HG03064 (cell line): ENCODE results near the gene SH3GL2.

Experiments used
- ATAC-seq: cut with Tn5 transposase; IDR thresholded peaks from one replicate; pipeline ENCODE4 v1.9.1; 2021; ENCODE audit warnings: low read depth; ENCODE audit not compliant: unreplicated experiment

SH3GL2 gene

GRCh38 chr9:17800418-17800817 lies 221.6 kb downstream of the SH3GL2 start:
- ATAC-seq = no peak

DNA sequence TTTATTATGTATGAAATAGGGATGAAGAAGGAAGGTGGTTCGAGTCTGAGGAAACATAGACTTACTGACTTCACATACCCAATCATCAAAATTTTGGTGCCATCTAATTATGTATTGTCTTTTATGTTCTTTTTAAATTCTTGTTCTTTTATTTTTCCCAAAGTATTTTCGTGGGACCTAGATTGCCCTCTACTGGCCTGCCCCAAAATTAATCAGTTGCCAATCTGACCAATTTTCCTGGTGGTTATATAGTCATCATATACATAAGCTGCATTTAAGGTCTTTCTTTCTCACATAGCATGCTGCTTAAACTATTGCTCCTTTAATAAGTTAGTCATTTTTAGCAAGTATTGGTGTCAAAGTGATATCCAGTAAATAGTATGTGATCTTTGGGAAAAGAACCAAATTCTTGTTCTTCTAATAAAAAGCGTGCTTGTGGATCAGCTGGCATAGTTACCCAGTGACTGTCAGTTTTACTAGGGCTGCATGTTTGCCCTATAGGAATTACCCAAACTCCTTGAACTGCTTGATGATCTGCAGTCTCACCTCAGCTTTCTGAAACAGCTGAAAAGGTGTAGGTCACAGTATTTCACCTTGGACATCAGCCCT lies 223.5 kb downstream of the SH3GL2 start:
- no peak for ATAC-seq

GRCh38 chr9:17807613-17808282 lies 228.9 kb downstream of the SH3GL2 start:
- no peak for ATAC-seq

DNA sequence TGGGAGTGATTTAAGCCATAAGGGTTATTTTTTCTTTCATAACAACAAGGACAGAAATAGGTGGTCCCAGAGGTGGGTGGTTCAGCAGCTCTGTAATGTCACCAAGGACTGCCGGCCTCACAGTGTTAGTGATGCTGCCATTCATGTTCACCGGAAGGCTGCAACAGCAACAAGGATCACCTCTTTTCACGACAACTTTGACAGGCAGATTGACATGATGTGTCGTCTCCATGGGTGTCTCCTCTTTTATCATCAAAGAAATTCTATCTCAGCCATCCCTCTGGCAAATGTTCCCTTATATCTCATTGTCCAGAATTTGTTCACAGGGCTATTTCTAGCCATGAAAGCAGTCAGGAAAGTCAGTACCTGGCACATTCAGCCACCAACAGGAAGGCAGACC lies 231.5 kb downstream of the SH3GL2 start:
- ATAC-seq = no peak

DNA sequence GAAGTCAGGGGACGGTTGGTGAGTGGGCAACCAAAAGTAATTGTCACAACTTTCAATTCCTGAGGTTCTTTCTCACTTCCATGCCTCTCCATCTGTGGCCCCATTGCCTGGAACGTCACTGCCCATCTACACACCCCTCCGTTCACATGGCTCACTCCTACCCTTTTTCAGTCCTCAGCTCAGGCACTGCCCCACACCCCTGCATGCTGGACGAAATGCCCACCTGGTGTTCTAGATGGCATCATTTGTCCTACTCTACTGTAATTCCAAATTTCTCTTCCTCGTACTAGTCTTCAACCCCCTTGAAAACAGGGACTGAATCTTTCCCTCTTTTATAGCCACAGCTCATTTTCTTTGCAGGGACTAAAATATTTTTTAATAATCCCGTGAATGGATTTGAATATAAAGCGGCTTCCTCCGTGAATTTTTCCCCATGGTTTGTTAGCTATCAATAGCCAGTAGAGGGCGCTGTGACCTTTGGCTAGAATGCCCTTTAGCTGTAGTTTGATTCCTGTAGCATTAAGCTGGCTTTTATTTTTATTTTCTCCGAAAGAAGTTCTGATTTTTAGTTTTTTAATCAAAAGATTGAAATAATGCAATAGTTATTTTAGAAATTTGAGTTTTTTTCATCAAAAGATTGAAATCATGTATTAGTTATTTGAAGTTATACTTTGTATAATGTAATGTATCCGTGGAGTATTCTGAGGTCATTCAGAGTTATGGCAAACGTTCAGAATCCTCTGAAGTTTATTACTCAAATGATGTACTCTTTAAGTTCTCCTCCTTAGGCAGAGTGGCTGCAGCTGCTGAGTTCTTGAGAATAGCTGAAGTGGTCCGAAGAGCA lies 232.1 kb downstream of the SH3GL2 start:
- ATAC-seq = no peak

DNA sequence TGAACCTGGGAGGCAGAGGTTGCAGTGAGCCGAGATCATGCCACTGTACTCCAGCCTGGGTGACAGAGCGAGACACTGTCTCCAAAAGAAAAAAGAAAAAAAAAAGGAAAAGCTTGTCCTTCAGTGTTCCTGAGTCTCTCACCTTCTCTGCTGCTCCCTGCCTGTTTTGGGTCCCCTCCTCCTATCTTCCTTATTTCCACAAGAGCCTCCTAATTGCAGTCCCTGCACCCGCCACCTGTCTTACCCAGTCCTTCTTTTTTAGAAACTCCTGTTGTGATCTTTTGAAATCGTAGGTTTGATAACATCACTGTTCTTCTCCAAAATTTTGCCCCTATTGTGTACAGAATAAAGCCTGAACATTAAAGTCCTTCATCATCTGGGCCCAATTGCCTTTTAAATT lies 234.9 kb downstream of the SH3GL2 start:
- no peak for ATAC-seq

DNA sequence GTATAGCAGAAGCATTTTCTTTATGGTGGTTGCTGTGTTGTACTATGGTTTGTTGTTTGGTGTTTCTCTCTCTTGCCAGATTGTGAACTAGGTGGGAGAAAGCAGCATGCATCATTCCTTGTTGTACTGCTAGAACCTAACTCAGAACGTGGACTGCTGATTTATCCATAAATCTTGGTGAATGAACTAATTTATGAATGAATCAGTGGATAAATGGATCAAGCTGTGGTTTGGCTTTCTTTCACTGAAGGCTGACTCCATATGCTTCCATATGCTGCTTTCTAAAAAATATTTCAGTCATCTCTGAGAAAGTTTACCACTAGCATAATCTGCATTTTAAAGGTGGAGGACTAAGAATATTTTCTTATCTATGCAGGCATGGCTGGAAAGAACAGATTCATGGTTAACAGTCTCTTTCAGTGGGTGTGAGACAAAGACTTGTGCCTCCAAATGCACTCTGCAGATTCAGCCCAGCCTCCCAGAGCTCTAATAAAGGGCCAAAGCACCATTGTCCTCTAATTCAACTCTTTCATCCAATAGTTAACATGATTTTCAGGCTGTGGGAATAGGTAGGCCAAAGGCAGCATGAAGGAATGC lies 237.7 kb downstream of the SH3GL2 start:
- ATAC-seq = no peak

DNA sequence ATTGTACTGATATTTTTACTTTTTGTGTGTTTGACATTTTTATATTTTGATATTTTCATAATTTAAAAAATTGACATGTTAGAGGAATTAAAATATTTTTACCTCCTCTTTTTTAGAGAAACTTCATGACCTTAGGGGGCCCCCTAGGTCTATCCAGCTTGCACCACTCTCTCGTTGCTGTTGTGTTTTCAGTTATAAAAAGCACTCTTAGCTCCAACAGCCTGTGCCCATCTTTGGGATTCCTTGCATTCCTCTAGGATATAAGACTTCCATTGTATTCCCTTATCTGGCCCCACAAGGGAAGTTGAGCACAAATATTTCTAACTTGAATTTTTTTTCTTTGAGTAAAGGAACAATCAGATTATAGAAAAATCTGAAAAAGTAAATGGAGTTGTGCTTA lies 245.3 kb downstream of the SH3GL2 start:
- no peak for ATAC-seq

DNA sequence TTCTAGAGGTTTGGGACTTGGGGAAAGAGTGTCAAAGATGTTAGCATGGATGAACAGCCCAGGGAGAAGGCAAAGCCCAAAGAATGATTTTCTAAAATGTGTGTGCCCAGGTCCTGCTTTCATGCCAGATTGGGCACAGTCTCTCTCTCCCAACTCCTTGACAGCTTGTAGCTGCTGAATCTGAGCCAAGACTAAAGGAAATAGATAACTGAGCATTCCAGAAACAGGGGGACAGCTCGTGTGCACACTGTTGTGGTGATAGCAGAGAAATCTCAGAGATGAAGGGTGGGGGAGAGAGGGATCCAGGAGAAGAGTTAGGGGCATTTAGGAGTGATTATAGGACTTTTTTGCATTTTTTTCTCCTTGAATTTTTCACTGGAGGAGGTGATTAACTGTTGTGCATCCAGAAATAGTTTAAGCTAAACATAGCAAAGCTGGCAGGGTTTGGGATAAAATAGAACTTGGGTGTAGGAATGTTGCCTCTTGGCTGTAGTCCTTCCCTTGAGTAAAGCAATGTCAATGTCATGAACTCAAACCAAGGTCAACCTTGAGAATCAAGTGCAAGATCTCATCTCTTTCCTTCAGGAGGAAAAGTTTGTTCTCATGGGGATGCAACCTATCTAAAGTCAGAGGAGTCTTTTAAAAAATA lies 245.9 kb downstream of the SH3GL2 start:
- ATAC-seq = no peak

- no peak for ATAC-seq
Measured at GRCh38 chr9:17825265-17825659, 246.4 kb downstream of the SH3GL2 start.

- ATAC-seq = no peak
Measured at GRCh38 chr9:17829064-17829463, 250.2 kb downstream of the SH3GL2 start.

DNA sequence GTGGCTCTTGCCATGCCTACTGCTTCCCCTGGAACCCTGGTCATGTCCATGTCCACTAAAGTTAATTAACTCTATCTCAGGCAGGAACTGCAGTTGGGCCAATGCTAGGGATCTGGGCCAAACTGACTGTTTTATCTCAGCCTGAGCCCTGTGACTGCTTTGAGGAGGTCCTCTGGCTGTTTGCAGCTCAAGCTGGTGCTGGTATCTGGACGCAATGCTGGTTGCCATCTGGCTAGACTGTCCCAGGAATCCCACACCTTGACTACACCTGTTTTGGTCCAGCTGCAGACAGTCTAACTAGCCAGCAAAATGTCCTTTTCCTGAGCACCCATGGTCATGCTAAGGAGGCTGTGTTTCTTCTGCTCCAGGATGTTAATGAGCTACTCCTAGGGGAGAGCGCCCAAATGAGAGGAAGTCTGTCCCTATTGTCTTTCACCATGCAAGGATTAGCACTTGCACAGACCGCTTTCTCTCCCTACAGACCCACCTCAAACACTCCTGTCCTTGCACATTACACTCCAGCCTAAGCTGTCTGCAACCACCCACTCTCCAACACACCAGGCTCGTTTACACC lies 251.0 kb downstream of the SH3GL2 start:
- no peak for ATAC-seq

DNA sequence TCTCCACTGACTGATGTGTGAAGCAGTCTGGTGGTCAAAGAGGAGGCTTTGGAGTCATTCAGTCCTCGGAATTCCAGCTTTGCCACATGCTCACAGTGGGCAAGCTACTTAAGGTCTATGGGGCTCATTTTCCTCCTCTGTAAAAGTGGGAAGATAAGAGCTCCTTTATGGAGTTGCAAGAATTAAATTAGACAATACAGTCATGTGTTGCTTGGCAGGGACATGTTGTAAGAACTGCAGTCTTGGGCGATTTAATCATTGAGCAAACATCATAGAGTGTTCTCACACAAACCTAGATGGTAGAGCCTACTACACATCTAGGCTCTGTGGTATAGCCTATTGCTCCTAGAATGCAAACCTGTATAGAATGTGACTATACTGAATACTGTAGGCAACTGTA lies 253.9 kb downstream of the SH3GL2 start:
- ATAC-seq = no peak

DNA sequence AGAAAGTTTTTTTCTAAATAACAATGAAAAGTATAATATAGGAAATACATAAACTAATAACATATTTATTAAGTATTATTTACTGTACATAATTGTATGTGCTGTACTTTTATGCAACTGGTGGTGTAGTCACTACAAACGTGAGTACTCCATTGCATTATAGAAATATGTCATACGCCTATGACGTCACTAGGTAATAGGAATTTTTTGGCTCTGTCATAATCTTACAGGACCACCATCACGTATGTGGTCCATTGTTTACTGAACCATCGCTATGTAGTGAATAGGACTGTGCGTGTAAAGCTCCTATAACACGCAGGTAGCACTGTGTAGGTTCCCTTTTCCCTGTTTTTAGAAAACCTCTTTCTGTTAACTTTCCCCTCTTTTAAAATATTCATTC lies 255.0 kb downstream of the SH3GL2 start:
- ATAC-seq = no peak

DNA sequence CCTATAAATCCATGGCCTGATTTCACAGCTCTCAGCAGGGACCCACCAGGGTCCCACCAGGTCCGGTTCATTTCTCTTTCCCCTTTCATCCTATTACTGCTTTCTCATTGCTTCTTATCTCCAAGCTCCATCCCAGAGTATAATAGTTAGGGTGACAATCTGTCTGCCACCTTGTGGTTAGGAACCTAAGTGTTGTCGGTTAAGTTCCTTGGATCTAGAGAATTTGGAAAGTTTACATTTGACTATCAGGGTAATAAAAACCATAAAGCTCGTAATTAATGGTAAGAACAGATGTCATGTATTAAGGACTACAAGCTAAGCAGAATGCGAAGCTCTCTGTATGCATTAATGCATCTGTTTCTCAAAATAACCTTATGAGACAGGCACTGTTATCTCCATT lies 259.1 kb downstream of the SH3GL2 start:
- no peak for ATAC-seq

DNA sequence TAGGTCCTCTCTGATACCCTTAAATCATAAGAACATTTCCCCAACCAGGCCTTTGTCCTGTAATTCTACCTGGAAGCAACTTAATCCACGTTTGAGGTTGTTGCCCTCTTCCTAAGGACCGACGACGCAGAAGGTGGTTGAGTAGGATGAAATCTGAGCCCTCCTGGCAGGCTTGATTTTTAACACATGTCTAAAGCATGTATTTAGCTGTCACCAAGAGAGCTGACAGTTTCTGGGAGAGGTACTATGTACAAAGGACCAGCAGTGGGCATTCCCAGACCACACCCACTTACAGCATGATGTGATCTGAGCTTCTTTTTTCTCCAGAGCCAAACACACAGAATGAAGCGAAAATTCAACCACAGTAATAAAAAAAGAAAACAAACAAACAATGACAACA lies 260.9 kb downstream of the SH3GL2 start:
- ATAC-seq = no peak

DNA sequence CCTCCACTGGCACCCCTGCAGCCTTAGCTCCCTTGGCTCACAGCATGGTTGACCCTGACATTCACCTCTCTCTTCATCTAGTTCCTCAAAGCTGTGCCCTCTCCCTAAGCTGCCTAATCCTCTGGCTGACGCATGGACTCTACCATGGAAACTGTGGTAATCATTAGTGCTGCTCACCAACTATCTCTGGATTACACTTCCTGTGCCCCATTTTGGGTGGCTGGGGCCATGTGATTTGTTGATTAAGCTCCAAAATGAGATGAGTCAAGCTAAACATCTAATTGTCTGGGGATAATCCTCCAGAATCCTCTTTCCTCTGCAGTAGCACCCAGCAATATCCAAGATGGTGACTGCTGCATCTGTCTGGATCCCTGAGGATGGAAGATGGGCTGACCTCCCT lies 264.4 kb downstream of the SH3GL2 start:
- no peak for ATAC-seq
